ENCODE measurements around the gene STMP1. TPM values are rescaled to one million over a fixed set of nuclear protein-coding genes. Genes with fewer than 3 reads are reported as not detected.
"Not testable (repeated sequence)": the region's sequence is repeated elsewhere in the genome, so short reads cannot be mapped to it uniquely, and the experiment has no call there.

Gene STMP1
- total RNA-seq, 2 experiments from 2014 or later: 19.7 to 20.5 TPM

DNA sequence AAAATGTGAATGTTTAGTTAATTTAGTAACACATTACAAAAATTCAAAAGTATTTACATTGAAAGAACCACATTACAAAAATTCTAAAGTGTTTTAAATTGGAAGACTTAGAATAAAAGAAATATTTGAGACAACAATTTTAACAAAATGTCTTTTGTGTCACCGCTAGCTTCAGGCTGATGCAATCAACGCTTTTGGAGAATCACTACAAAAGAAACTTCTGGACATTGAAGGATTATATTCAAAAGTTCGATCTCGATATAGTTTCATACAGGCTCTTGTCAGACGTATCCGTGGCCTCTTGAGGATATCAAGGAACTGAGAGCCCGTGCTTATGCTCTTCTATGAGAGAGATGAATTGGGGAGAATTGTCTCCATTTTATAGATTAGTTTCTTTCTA lies 14.1 kb upstream of the STMP1 start:
- Mint-ChIP-seq H3K9me3 (no peaks in the 10 kb centered on the region), H3K27me3 (no peaks in the 10 kb centered on the region), H3K36me3 (ENCODE audit: low read depth) (peaks cover 36% of the 10 kb centered on the region), H3K4me3 (no peak overlapping the region), H3K4me1 (no peaks in the 10 kb centered on the region), H3K27ac (no peak overlapping the region)
- CTCF ChIA-PET: interaction anchor here (1.1 to 3.5 kb wide), 3 partner anchors 14 to 374 kb away, joined by 3 to 21 read pairs (median 16); partner anchors contain the start of gene STMP1
- DNase-seq: no peak
- POLR2A ChIA-PET: no interaction called here

- Mint-ChIP-seq H3K4me1 (no peaks in the 10 kb centered on the region), H3K27ac (no peak overlapping the region), H3K27me3 (no peaks in the 10 kb centered on the region), H3K36me3 (ENCODE audit: low read depth) (peaks cover 13% of the 10 kb centered on the region), H3K4me3 (no peak overlapping the region), H3K9me3 (no peaks in the 10 kb centered on the region)
- DNase-seq: no peak
- POLR2A ChIA-PET: interaction anchor here (1.2 kb wide), 1 partner anchor 503 kb away, joined by 3 read pairs; the partner anchor contains the start of gene TMEM140
- CTCF ChIA-PET: interaction anchor here (0.6 to 0.8 kb wide), 3 partner anchors 11 to 377 kb away, joined by 3 read pairs; partner anchors contain the start of gene STMP1
These were observed 11.3 kb upstream of the STMP1 start for GRCh38 chr7:135650831-135651573.

GRCh38 chr7:135653340-135654080 lies 8.8 kb upstream of the STMP1 start:
- Mint-ChIP-seq H3K27me3 (no peaks in the 10 kb centered on the region), H3K4me1 (no peaks in the 10 kb centered on the region), H3K9me3 (no peaks in the 10 kb centered on the region), H3K4me3 (no peak overlapping the region), H3K36me3 (ENCODE audit: low read depth) (peaks cover 3% of the 10 kb centered on the region), H3K27ac (no peak overlapping the region)
- ChIA-PET CTCF (no interaction called here), POLR2A (no interaction called here)
- DNase-seq: no peak

- CTCF ChIA-PET: interaction anchor here (0.9 kb wide), 1 partner anchor 13 kb away, joined by 3 read pairs; no protein-coding TSS in a partner anchor
These were observed 3.8 kb upstream of the STMP1 start for GRCh38 chr7:135658564-135658963.

DNA sequence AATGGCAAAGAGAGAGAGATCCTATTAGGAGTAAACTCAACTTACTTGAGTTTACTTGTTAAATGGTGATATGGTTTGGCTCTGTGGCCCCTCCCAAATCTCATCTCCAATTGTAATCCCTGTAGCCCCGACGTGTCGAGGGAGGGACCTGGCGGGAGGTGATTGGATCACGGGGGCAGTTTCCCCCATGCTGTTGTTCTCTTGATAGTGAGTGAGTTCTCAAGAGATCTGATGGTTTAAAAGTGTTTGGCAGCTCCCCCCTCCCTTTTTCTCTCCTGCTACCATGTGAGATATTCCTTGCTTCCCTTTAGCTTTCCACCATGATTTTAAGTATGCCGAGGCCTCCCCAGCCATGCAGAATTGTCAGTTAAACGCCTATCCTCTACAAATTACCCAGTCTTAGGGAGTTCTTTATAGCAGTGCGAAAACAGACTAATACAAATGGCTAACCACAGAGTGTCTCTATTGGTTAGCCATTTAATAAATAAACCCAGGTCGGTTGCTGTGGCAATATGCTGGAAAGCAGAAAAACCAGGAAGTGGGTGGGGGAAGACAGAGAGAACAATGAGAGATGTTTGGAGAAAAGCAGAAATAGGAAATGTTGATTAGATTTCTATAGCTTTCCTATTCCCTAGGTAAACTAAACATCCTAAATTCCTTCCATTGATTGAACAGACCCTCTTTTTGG lies 3.0 kb upstream of the STMP1 start:
- peaks cover 22% of the 10 kb centered on the region for H3K4me1 Mint-ChIP-seq
- no peak overlapping the region for H3K4me3 Mint-ChIP-seq
- no peaks in the 10 kb centered on the region for H3K9me3 Mint-ChIP-seq
- H3K27ac Mint-ChIP-seq: no peak overlapping the region
- H3K27me3 Mint-ChIP-seq: no peaks in the 10 kb centered on the region
- POLR2A ChIA-PET: no interaction called here
- CTCF ChIA-PET: interaction anchor here (0.9 to 1.4 kb wide), 2 partner anchors 14 kb away, joined by 3 to 6 read pairs; no protein-coding TSS in a partner anchor
- DNase-seq: no peak
- no peaks in the 10 kb centered on the region for H3K36me3 Mint-ChIP-seq (ENCODE audit: low read depth)

More at GRCh38 chr7:135658564-135658963, 3.8 kb upstream of the STMP1 start:
- Mint-ChIP-seq H3K4me3 (no peak overlapping the region), H3K27me3 (no peaks in the 10 kb centered on the region), H3K4me1 (peaks cover 16% of the 10 kb centered on the region), H3K27ac (no peak overlapping the region), H3K36me3 (ENCODE audit: low read depth) (no peaks in the 10 kb centered on the region), H3K9me3 (no peaks in the 10 kb centered on the region)
- POLR2A ChIA-PET: no interaction called here
- no peak for DNase-seq

GRCh38 chr7:135661311-135662122 lies 797 bp upstream of the STMP1 start:
- DNase-seq: no peak
- Mint-ChIP-seq H3K27ac (peak overlapping the region; percentile 69), H3K36me3 (ENCODE audit: low read depth) (peaks cover 3% of the 10 kb centered on the region), H3K9me3 (no peaks in the 10 kb centered on the region), H3K4me1 (peaks cover 33% of the 10 kb centered on the region), H3K27me3 (no peaks in the 10 kb centered on the region), H3K4me3 (peak overlapping the region; percentile 85)
- ChIA-PET POLR2A (interaction anchor here (0.9 to 4.2 kb wide), 6 partner anchors 12 to 514 kb away, joined by 3 to 45 read pairs (median 4); partner anchors contain the start of genes CNOT4 and TMEM140), CTCF (interaction anchor here (0.8 to 3.6 kb wide), 12 partner anchors 10 to 387 kb away, joined by 3 to 29 read pairs (median 4); no protein-coding TSS in a partner anchor)

DNA sequence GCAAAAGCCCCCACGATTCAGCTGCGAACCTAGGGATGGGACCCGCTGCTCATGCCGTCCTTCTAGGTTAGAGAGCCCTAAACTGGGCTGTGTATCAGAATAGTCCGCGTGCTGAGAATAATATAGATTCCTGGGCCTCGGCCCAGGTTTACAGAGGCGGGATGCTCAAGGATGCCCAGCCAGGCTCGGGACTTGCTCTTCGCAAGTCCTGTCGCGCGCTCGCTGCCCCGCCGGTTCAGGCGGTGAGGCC lies 266 bp upstream of the STMP1 start:
- CTCF ChIA-PET: interaction anchor here (0.9 to 3.6 kb wide), 12 partner anchors 9 to 388 kb away, joined by 3 to 29 read pairs (median 4); no protein-coding TSS in a partner anchor
- no peaks in the 10 kb centered on the region for H3K27me3 Mint-ChIP-seq
- POLR2A ChIA-PET: interaction anchor here (0.7 to 4.2 kb wide), 8 partner anchors 12 to 1202 kb away, joined by 3 to 45 read pairs (median 4); partner anchors contain the start of genes CNOT4 and TMEM140
- peaks cover 37% of the 10 kb centered on the region for H3K4me1 Mint-ChIP-seq
- peak overlapping the region; percentile 85 for H3K4me3 Mint-ChIP-seq
- no peak for DNase-seq
- H3K27ac Mint-ChIP-seq: peak overlapping the region; percentile 69
- H3K36me3 Mint-ChIP-seq (ENCODE audit: low read depth): peaks cover 3% of the 10 kb centered on the region
- no peaks in the 10 kb centered on the region for H3K9me3 Mint-ChIP-seq

- no peaks in the 10 kb centered on the region for H3K9me3 Mint-ChIP-seq
- peak overlapping the region; percentile 9 for H3K27ac Mint-ChIP-seq
- ChIA-PET CTCF (interaction anchor here (0.6 to 1.0 kb wide), 7 partner anchors 9 to 769 kb away, joined by 3 to 5 read pairs (median 4); no protein-coding TSS in a partner anchor), POLR2A (interaction anchor here (4.2 kb wide), 1 partner anchor 10 kb away, joined by 45 read pairs; no protein-coding TSS in a partner anchor)
- H3K27me3 Mint-ChIP-seq: no peaks in the 10 kb centered on the region
- H3K4me1 Mint-ChIP-seq: peaks cover 42% of the 10 kb centered on the region
- peaks cover 10% of the 10 kb centered on the region for H3K36me3 Mint-ChIP-seq (ENCODE audit: low read depth)
- DNase-seq: no peak
- peak overlapping the region; percentile 63 for H3K4me3 Mint-ChIP-seq
These were observed 1.8 kb downstream of the STMP1 start for GRCh38 chr7:135664046-135664589.

DNA sequence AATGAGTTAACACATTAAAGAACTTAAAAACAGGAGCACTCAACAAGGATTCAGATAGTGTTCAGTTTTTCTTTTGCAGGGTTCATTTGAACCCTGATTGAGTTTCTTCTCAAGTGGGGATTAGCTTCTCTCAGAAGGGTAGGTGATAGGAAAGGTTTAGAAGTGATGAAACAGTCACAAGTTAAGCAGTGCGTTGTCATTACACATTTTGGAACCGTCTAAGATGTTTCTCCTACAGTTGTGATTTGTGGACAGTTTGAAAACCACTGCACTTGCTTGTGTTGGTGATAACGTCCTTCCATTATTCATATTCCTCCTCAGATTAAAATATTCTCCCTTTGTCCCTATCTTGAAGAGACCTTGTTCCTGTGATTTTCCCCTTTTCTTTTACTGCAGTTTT lies 2.7 kb downstream of the STMP1 start:
- peaks cover 10% of the 10 kb centered on the region for H3K36me3 Mint-ChIP-seq (ENCODE audit: low read depth)
- DNase-seq: no peak
- no peaks in the 10 kb centered on the region for H3K27me3 Mint-ChIP-seq
- no peak overlapping the region for H3K27ac Mint-ChIP-seq
- no peaks in the 10 kb centered on the region for H3K9me3 Mint-ChIP-seq
- ChIA-PET CTCF (interaction anchor here (1.0 to 1.2 kb wide), 2 partner anchors 10 to 47 kb away, joined by 3 to 9 read pairs; no protein-coding TSS in a partner anchor), POLR2A (interaction anchor here (4.2 kb wide), 1 partner anchor 9 kb away, joined by 45 read pairs; no protein-coding TSS in a partner anchor)
- H3K4me1 Mint-ChIP-seq: peaks cover 42% of the 10 kb centered on the region
- no peak overlapping the region for H3K4me3 Mint-ChIP-seq

DNA sequence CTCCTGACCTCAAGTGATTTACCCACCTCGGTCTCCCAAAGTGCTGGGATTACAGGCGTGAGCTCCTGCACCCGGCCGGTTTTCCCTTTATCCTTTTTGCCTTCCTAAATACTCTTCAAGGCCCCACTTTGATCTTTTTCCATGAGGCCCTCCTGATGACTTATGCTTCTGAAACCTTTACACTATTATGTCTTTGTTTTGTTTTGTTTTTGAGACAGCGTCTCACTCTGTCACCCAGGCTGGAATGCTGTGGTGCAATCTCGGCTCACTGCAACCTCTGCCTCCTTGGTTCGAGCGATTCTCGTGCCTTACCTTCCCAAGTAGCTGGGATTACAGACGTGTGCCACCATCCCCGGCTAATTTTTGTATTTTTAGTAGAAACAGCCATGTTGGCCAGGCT lies 3.8 kb downstream of the STMP1 start:
- H3K4me1 Mint-ChIP-seq: peaks cover 40% of the 10 kb centered on the region
- ChIA-PET CTCF (interaction anchor here (0.8 to 1.2 kb wide), 3 partner anchors 9 to 392 kb away, joined by 3 to 9 read pairs (median 3); no protein-coding TSS in a partner anchor), POLR2A (no interaction called here)
- no peak overlapping the region for H3K4me3 Mint-ChIP-seq
- H3K36me3 Mint-ChIP-seq (ENCODE audit: low read depth): peaks cover 10% of the 10 kb centered on the region
- no peak for DNase-seq
- H3K9me3 Mint-ChIP-seq: no peaks in the 10 kb centered on the region
- no peak overlapping the region for H3K27ac Mint-ChIP-seq
- no peaks in the 10 kb centered on the region for H3K27me3 Mint-ChIP-seq

GRCh38 chr7:135666846-135667245 lies 4.5 kb downstream of the STMP1 start:
- ChIA-PET POLR2A (no interaction called here), CTCF (interaction anchor here (1.0 to 2.2 kb wide), 2 partner anchors 9 to 393 kb away, joined by 3 to 8 read pairs; no protein-coding TSS in a partner anchor)
- H3K36me3 Mint-ChIP-seq (ENCODE audit: low read depth): peaks cover 10% of the 10 kb centered on the region
- no peak overlapping the region for H3K27ac Mint-ChIP-seq
- no peak for DNase-seq
- no peak overlapping the region for H3K4me3 Mint-ChIP-seq
- no peaks in the 10 kb centered on the region for H3K27me3 Mint-ChIP-seq
- peaks cover 33% of the 10 kb centered on the region for H3K4me1 Mint-ChIP-seq
- no peaks in the 10 kb centered on the region for H3K9me3 Mint-ChIP-seq

- H3K4me1 Mint-ChIP-seq: peaks cover 29% of the 10 kb centered on the region
- CTCF ChIA-PET: interaction anchor here (2.2 kb wide), 1 partner anchor 9 kb away, joined by 8 read pairs; no protein-coding TSS in a partner anchor
- POLR2A ChIA-PET: not testable (repeated sequence)
These were observed 5.3 kb downstream of the STMP1 start for GRCh38 chr7:135667626-135668025.

More at GRCh38 chr7:135667626-135668025, 5.3 kb downstream of the STMP1 start:
- not testable (repeated sequence) for H3K27ac Mint-ChIP-seq, H3K27me3 Mint-ChIP-seq, H3K9me3 Mint-ChIP-seq, DNase-seq, H3K4me3 Mint-ChIP-seq
- peaks cover 10% of the 10 kb centered on the region for H3K36me3 Mint-ChIP-seq (ENCODE audit: low read depth)
